Inflammatory macrophage treated with lipopolysaccharide for 1 hour (primary cell): ENCODE measurements around the gene RPL39L.
"Not testable (repeated sequence)": the region's sequence is repeated elsewhere in the genome, so short reads cannot be mapped to it uniquely, and the experiment has no call there.

Source experiments
- DNase-seq, 2 donors: peaks; one replicate each; pipeline ENCODE4 v3.0.0-alpha.2; 2020 to 2022

Gene RPL39L

GRCh38 chr3:187139126-187139894 lies at the start of gene RPL39L:
Gene RPL39L (minus strand): TSS chr3:187139496. CDS start chr3:187121300, 18,196 bp downstream.
- peak; percentile 76 to 90 for DNase-seq

- DNase-seq: peak; percentile 4 to 28
Measured at GRCh38 chr3:187188931-187189330, 49.6 kb upstream of the RPL39L start.

- DNase-seq: no peak
Measured at GRCh38 chr3:187186801-187187421, 47.6 kb upstream of the RPL39L start.

GRCh38 chr3:187186375-187186774 lies 47.1 kb upstream of the RPL39L start:
- DNase-seq: no peak

GRCh38 chr3:187185759-187186158 lies 46.5 kb upstream of the RPL39L start:
- DNase-seq: no peak

GRCh38 chr3:187183903-187184302 lies 44.6 kb upstream of the RPL39L start:
- DNase-seq: no peak

GRCh38 chr3:187183210-187183862 lies 44.0 kb upstream of the RPL39L start:
- DNase-seq: peak in 1 of 2 donors; percentile 13

- no peak for DNase-seq
Measured at GRCh38 chr3:187181454-187182170, 42.3 kb upstream of the RPL39L start.

GRCh38 chr3:187172929-187173328 lies 33.6 kb upstream of the RPL39L start:
- no peak for DNase-seq

- not testable (repeated sequence) for DNase-seq
Measured at GRCh38 chr3:187170911-187171310, 31.6 kb upstream of the RPL39L start.

GRCh38 chr3:187169231-187169960 lies 30.1 kb upstream of the RPL39L start:
- no peak for DNase-seq

GRCh38 chr3:187167777-187168176 lies 28.5 kb upstream of the RPL39L start:
- no peak for DNase-seq

GRCh38 chr3:187166750-187167149 lies 27.5 kb upstream of the RPL39L start:
- DNase-seq: no peak

GRCh38 chr3:187165144-187165543 lies 25.8 kb upstream of the RPL39L start:
- DNase-seq: peak; percentile 29 to 71

- no peak for DNase-seq
Measured at GRCh38 chr3:187162265-187162953, 23.1 kb upstream of the RPL39L start.

- no peak for DNase-seq
Measured at GRCh38 chr3:187161556-187161955, 22.3 kb upstream of the RPL39L start.

GRCh38 chr3:187150599-187150998 lies 11.3 kb upstream of the RPL39L start:
- DNase-seq: peak; percentile 26 to 51

GRCh38 chr3:187150186-187150585 lies 10.9 kb upstream of the RPL39L start:
- DNase-seq: no peak

GRCh38 chr3:187146389-187146788 lies 7.1 kb upstream of the RPL39L start:
- no peak for DNase-seq

GRCh38 chr3:187145149-187145895 lies 6.0 kb upstream of the RPL39L start:
- DNase-seq: no peak

- DNase-seq: no peak
Measured at GRCh38 chr3:187139895-187140253, 578 bp upstream of the RPL39L start.
